Heart right ventricle (tissue), 16 donors: ENCODE results near the gene TP53TG5. TPM values are rescaled to one million over a fixed set of nuclear protein-coding genes. Genes with fewer than 3 reads are reported as not detected.

Experiments used
- ATAC-seq, 8 donors: fragments of 200-7000 bp; cut with Tn5 transposase; one replicate each; pipeline ENCODE4 v1.9.1; 2020; ENCODE audit warnings: mild to moderate bottlenecking in 8 of 8, moderate library complexity in 8 of 8, moderate number of reproducible peaks in 1 of 8
- DNase-seq, 2 donors: peaks; one replicate each; pipeline ENCODE4 v3.0.0-alpha.2; 2020
- H3K27ac ChIP-seq, 10 donors: fragments of 200-600 bp; sonication (generic) in 2 of 10; one replicate each; pipeline versions ENCODE4 v1.5.0 to v1.8.0; 2020 to 2022; ENCODE audit warnings: mild to moderate bottlenecking in 3 of 10
- H3K27me3 ChIP-seq, 7 donors: fragments of 200-600 bp; one replicate each; pipeline ENCODE4 v1.8.0; 2021 to 2022; ENCODE audit warnings: mild to moderate bottlenecking in 2 of 7
- H3K36me3 ChIP-seq, 9 donors: fragments of 200-600 bp; sonication (generic) in 1 of 9; one replicate each; pipeline versions ENCODE4 v1.5.0 to v1.8.0; 2020 to 2022; ENCODE audit warnings: mild to moderate bottlenecking in 2 of 9
- H3K4me1 ChIP-seq, 9 donors: fragments of 200-600 bp; sonication (generic) in 1 of 9; one replicate each; pipeline versions ENCODE4 v1.5.0 to v1.8.0; 2020 to 2022; ENCODE audit warnings: mild to moderate bottlenecking in 4 of 9
- H3K4me3 ChIP-seq, 10 donors: fragments of 200-600 bp; sonication (generic) in 2 of 10; one replicate each; pipeline versions ENCODE4 v1.5.0 to v1.8.0; 2020 to 2022; ENCODE audit warnings: mild to moderate bottlenecking in 7 of 10, moderate library complexity in 2 of 10
- H3K9me3 ChIP-seq, 11 donors: fragments of 200-600 bp in 10 of 11; sonication (generic) in 2 of 11; one replicate each; pipeline versions ENCODE4 v1.5.0 to v1.8.0; 2013 to 2022; ENCODE audit warnings: mild to moderate bottlenecking in 2 of 11, control low read depth in 1 of 11, moderate library complexity in 1 of 11
- WGBS, 2 donors: extraction: QIAGEN DNeasy Blood & Tissue Kit; methylation state at CpG; one replicate each; pipeline ENCODE4 v1.1.7; 2013; ENCODE audit warnings: inconsistent platforms in 1 of 2; 5-methylcytosine and 5-hydroxymethylcytosine counted together
- intact Hi-C, 10 donors: fragments of 100-400 bp; cut with DNase I; formaldehyde crosslinking; loops; one replicate each; pipeline versions ENCODE4 v1.11.1 to v1.14.2; 2022
- polyA plus RNA-seq, 2 donors: library from polyadenylated mRNA; stranded (reverse); fragments of 200-250 nt; gene quantifications; one replicate each; pipeline ENCODE4 v1.2.3, GENCODE V29; 2013
- total RNA-seq, 10 donors: library from RNA; stranded (reverse); fragmentation: NEBNext Ultra II Directional in 3 of 10; extraction: Animal tissue kit (Norgen Biotek cat#: 25700) in 3 of 10; gene quantifications; one replicate each; pipeline versions ENCODE4 v1.2.1 to v1.2.4, GENCODE V29; 2021 to 2023
- TF ChIP-seq, protein P1 (sequence below), 9 donors: fragments of 200-600 bp; sonication (generic) in 2 of 9; IDR thresholded peaks; one replicate each; pipeline versions ENCODE4 v1.5.0 to v1.8.0; 2021 to 2022; ENCODE audit warnings: antibody characterized with exemption in 9 of 9, mild to moderate bottlenecking in 5 of 9, moderate library complexity in 1 of 9
- donor health status: Arrhythmogenic right ventricular cardiomyopathy.
- donor health status: ischemic (EF 13 %, LVEDD 7.1; RV severe dilation, severe dysfunction).
- donor health status: healthy with polysubstance abuse.
- donor health status: DM: no; HTN: yes; CAD: no.
- donor health status: DM: no; HTN: no; CAD: no.
- donor health status: ischemic (EF 25% LVEDD 6.9; RV normal size, moderate dysfunction).
- donor health status: ischemic (EF 25% LVEDD 5.7; RV mildly dilated, moderate dysfunction).
- donor health status: healthy.
- donor health status: DM: yes; HTN: yes; CAD: no.
- donor health status: Ischemic cardiomyopathy.
- donor health status: ischemic (EF 35%, LVEDD 5.7; RV mildly dilated, moderate dysfunction).
- donor health status: nonischemic (EF 11% LVEDD 7.7; RV severe dilation, severe dysfunction).
- donor health status: DM: yes; HTN: yes; CAD: no.
- donor health status: PGD.
- donor health status: ischemic (EF 29% LVEDD 5.4; RV normal size, mild dysfunction).
- donor health status: nonischemic (EF 23%, LVEDD 6.1; RV moderate dilation, normal function).

Gene TP53TG5
- total and polyA plus RNA-seq, 12 donors: 0.43 to 2.4 (median 1.2) TPM

- H3K27me3 ChIP-seq: no peaks in the 10 kb centered on the region
- DNase-seq: no peak
Observed at GRCh38 chr20:45423700-45424099, 45.6 kb upstream of the TP53TG5 start.

DNA sequence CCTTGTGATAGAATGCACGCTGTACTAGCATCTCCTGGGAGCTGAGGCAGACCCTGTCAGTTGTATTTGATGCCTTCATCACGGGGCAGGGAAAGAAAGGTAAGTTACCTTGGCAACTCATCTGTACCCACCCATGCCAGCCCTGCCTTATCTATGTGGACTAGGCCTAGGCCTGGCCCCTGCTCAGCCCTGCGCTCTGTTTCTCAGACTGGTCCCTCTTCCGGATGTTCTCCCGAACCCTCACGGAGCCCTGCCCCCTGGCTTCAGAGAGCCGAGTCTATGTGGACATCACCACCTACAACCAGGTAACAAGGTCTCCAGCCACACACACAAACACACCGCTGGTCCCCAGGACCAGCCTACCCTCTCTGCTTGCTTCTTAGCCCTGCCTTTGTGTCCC is 42.0 kb upstream of the TP53TG5 start:
- WGBS, 2 donors: 67 to 79% methylated on average over 8 of the region's 8 CpGs
- H3K4me1 ChIP-seq: peaks cover 0 to 53% (median 42%) of the 10 kb centered on the region in 9 donors
- no peak overlapping the region for H3K4me3 ChIP-seq
- no peaks in the 10 kb centered on the region for H3K27me3 ChIP-seq
- no peak for DNase-seq
- peak in 6 of 8 donors; percentile 5 to 33 (median 26) for ATAC-seq
- TF ChIP-seq, protein P1, sequence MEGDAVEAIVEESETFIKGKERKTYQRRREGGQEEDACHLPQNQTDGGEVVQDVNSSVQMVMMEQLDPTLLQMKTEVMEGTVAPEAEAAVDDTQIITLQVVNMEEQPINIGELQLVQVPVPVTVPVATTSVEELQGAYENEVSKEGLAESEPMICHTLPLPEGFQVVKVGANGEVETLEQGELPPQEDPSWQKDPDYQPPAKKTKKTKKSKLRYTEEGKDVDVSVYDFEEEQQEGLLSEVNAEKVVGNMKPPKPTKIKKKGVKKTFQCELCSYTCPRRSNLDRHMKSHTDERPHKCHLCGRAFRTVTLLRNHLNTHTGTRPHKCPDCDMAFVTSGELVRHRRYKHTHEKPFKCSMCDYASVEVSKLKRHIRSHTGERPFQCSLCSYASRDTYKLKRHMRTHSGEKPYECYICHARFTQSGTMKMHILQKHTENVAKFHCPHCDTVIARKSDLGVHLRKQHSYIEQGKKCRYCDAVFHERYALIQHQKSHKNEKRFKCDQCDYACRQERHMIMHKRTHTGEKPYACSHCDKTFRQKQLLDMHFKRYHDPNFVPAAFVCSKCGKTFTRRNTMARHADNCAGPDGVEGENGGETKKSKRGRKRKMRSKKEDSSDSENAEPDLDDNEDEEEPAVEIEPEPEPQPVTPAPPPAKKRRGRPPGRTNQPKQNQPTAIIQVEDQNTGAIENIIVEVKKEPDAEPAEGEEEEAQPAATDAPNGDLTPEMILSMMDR (IDR thresholded peaks at IDR 0.05): peak in 1 of 9 donors; percentile 12
- H3K9me3 ChIP-seq: no peaks in the 10 kb centered on the region
- H3K27ac ChIP-seq: peak overlapping the region; percentile 56 to 92 (median 86)
- intact Hi-C loops: no loop called here
- H3K36me3 ChIP-seq: peaks cover 0 to 77% (median 51%) of the 10 kb centered on the region in 9 donors

More at GRCh38 chr20:45423700-45424099, 45.6 kb upstream of the TP53TG5 start:
- no peak for ATAC-seq
- intact Hi-C loops: no loop called here
- Histone ChIP-seq H3K4me3 (no peak overlapping the region), H3K4me1 (peaks cover 0 to 35% (median 17%) of the 10 kb centered on the region in 9 donors), H3K36me3 (peaks cover 0 to 89% (median 53%) of the 10 kb centered on the region in 9 donors), H3K27ac (no peak overlapping the region), H3K9me3 (no peaks in the 10 kb centered on the region)
- TF ChIP-seq, protein P1 (IDR thresholded peaks at IDR 0.05): no peak
- 94 to 96% methylated on average over 2 of the region's 2 CpGs for WGBS, 2 donors

DNA sequence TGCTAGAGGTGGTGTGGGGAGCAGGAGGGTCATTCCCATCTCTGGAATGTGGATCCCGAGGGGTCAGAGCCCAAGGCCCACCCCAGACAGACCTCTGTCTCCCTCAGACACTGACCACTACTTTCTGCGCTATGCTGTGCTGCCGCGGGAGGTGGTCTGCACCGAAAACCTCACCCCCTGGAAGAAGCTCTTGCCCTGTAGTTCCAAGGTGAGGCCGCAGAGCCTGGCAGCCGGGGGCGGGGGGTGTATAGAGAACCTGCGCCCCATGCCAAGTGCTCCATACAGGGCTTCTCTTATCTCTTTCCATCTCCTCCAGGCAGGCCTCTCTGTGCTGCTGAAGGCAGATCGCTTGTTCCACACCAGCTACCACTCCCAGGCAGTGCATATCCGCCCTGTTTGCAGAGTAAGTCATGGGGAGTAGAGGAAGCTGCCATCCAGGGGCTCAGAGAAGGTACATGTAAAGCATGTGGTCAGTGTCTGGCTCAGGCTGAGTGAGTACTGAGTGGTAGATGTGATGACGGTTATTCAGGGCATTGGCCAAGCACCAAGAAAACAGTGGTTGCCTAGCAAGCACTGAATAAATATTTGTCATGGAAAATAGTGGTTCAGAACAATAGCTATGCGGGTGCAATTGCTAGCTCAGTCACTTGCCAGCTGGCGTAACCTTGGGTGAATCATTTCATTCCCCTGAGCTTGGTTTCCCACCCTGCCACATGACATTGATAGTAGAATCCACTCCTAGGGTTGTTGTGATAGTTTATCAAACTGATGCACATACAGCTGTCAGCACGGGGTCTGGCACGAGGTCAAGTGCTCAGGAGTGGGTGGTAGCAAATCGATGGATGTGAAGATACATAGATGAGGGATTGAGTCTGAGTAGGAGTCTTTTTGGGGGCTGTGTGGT is 41.3 kb upstream of the TP53TG5 start:
- intact Hi-C loops: loop anchor here in 2 of 10 donors (5.0 kb wide), 2 partner anchors 47 to 57 kb away; partner anchors contain the start of gene SYS1 (in 1 of the 2)
- DNase-seq: peak; percentile 40 to 84
- peak overlapping the region in 3 of 10 donors; percentile 7 to 18 (median 13) for H3K4me3 ChIP-seq
- peaks cover 0 to 56% (median 44%) of the 10 kb centered on the region in 9 donors for H3K4me1 ChIP-seq
- peak; percentile 73 to 95 (median 90) for ATAC-seq
- TF ChIP-seq, protein P1 (IDR thresholded peaks at IDR 0.05): no peak
- H3K36me3 ChIP-seq: peaks cover 0 to 70% (median 46%) of the 10 kb centered on the region in 9 donors
- WGBS, 2 donors: 54 to 58% methylated on average over 17 of the region's 17 CpGs
- H3K9me3 ChIP-seq: no peaks in the 10 kb centered on the region
- H3K27me3 ChIP-seq: no peaks in the 10 kb centered on the region
- H3K27ac ChIP-seq: peak overlapping the region; percentile 73 to 92 (median 88)

- TF ChIP-seq, protein P1 (IDR thresholded peaks at IDR 0.05): no peak
- Histone ChIP-seq H3K27ac (peak overlapping the region in 4 of 10 donors; percentile 10 to 92 (median 74)), H3K4me1 (peaks cover 0 to 56% (median 44%) of the 10 kb centered on the region in 9 donors), H3K27me3 (no peaks in the 10 kb centered on the region), H3K9me3 (no peaks in the 10 kb centered on the region), H3K36me3 (peaks cover 0 to 55% (median 25%) of the 10 kb centered on the region in 9 donors), H3K4me3 (peak overlapping the region in 9 of 10 donors; percentile 84 to 98 (median 93))
- intact Hi-C loops: loop anchor here in 2 of 10 donors (5.0 kb wide), 2 partner anchors 45 to 55 kb away; partner anchors contain the start of gene SYS1 (in 1 of the 2)
- 69 to 73% methylated on average over 2 of the region's 2 CpGs for WGBS, 2 donors
- no peak for DNase-seq
- ATAC-seq: no peak
Observed at GRCh38 chr20:45416917-45417316, 38.8 kb upstream of the TP53TG5 start.
